A673 (cell line): ENCODE results near the gene HPCA. TPM values are rescaled to one million over a fixed set of nuclear protein-coding genes. Genes with fewer than 3 reads are reported as not detected.

Experiments used
- BruUV-seq: library from RNA; stranded (reverse); fragments of 400-500 nt; replicated peaks from 2 replicates; lab custom pipeline; 2021; lab: Mats Ljungman, UMichigan
- CTCF ChIA-PET: fragments of 300-600 bp; sonication (Branson Sonifier 250); formaldehyde crosslinking; loops from one replicate; lab custom pipeline; 2022; ENCODE audit warnings: antibody characterized with exemption; lab: Charles Lee
- POLR2A ChIA-PET: fragments of 300-600 bp; sonication (Branson Sonifier 250); formaldehyde crosslinking; loops from one replicate; lab custom pipeline; 2022; ENCODE audit warnings: antibody characterized with exemption; ENCODE audit not compliant: low non-redundant PET; lab: Charles Lee
- DNase-seq: peaks from one replicate; pipeline ENCODE4 v3.0.0-alpha.2; 2015; ENCODE audit warnings: low spot score
- H3K27ac ChIP-seq: fragments of 200-600 bp; sonication (generic); 2 replicates; pipeline ENCODE4 v1.5.1; 2016; ENCODE audit warnings: mixed run types, low read depth, mild to moderate bottlenecking, mixed read lengths, antibody characterized with exemption, low read length; ENCODE audit not compliant: poor library complexity, severe bottlenecking
- H3K27me3 ChIP-seq: fragments of 200-600 bp; sonication (generic); replicated peaks from 2 replicates; pipeline ENCODE4 v1.6.1; 2017; ENCODE audit warnings: mixed run types, low read depth, mild to moderate bottlenecking, mixed read lengths, antibody characterized with exemption, low read length; ENCODE audit not compliant: insufficient read depth, poor library complexity
- H3K36me3 ChIP-seq: fragments of 200-600 bp; sonication (generic); 2 replicates; pipeline ENCODE4 v1.6.1; 2016; ENCODE audit warnings: mixed run types, mild to moderate bottlenecking, mixed read lengths, antibody characterized with exemption, low read length; ENCODE audit not compliant: insufficient read depth, poor library complexity, severe bottlenecking
- H3K4me1 ChIP-seq: fragments of 200-600 bp; sonication (generic); 2 replicates; pipeline ENCODE4 v1.6.1; 2017; ENCODE audit warnings: mixed run types, mild to moderate bottlenecking, mixed read lengths, antibody characterized with exemption, low read length; ENCODE audit not compliant: insufficient read depth, poor library complexity, severe bottlenecking
- H3K4me3 ChIP-seq: fragments of 200-600 bp; sonication (generic); 2 replicates; pipeline ENCODE4 v1.5.1; 2016; ENCODE audit warnings: low read depth, mixed run types, mild to moderate bottlenecking, mixed read lengths, low read length; ENCODE audit not compliant: poor library complexity, severe bottlenecking
- H3K9me3 ChIP-seq: fragments of 200-600 bp; sonication (generic); 2 replicates; pipeline ENCODE4 v1.6.1; 2016; ENCODE audit warnings: mixed run types, low read depth, mild to moderate bottlenecking, mixed read lengths, antibody characterized with exemption, low read length; ENCODE audit not compliant: poor library complexity, severe bottlenecking
- CTCF ChIP-seq: fragments of 300-800, 200-600 bp; sonication (generic); conservative IDR thresholded peaks from 2 replicates; pipeline ENCODE4 v1.5.1; 2017; ENCODE audit warnings: low read depth, mild to moderate bottlenecking, antibody characterized with exemption, low read length, moderate library complexity, mixed read lengths
- EZH2 ChIP-seq: fragments of 200-600 bp; sonication (generic); IDR thresholded peaks from 2 replicates; pipeline ENCODE4 v1.6.1; 2017; ENCODE audit warnings: borderline replicate concordance, low read depth, mild to moderate bottlenecking, mixed read lengths, antibody characterized with exemption, low read length; ENCODE audit not compliant: poor library complexity, severe bottlenecking
- intact Hi-C: fragments of 100-400 bp; cut with micrococcal nuclease; formaldehyde crosslinking; loops from one replicate; pipeline ENCODE4 v1.10.0; 2022; ENCODE audit not compliant: unreplicated experiment
- total RNA-seq: library from RNA; stranded (reverse); gene quantifications from 2 replicates; pipeline ENCODE4 v1.2.3, GENCODE V29; 2021

Gene HPCA
- total RNA-seq, 1 experiment from 2014 or later = 0.69 TPM

- H3K9me3 ChIP-seq = no peaks in the 10 kb centered on the region
- no peaks in the 10 kb centered on the region for H3K36me3 ChIP-seq
- BruUV-seq = no TSS peak
- H3K27ac ChIP-seq = no peak overlapping the region
- peaks cover 5% of the 10 kb centered on the region for H3K27me3 ChIP-seq
- no peak for DNase-seq
- ChIA-PET POLR2A (no interaction called here), CTCF (no interaction called here)
- peak overlapping the region; percentile 49 for H3K4me3 ChIP-seq
- intact Hi-C loops = loop anchor here (2.0 kb wide), 1 partner anchor 32 kb away; no protein-coding TSS in a partner anchor
- no peak for TF ChIP-seq EZH2
- no peak for TF ChIP-seq CTCF
- H3K4me1 ChIP-seq = peaks cover 7% of the 10 kb centered on the region
Observed at GRCh38 chr1:32900371-32900955, 14.2 kb downstream of the HPCA start.

DNA sequence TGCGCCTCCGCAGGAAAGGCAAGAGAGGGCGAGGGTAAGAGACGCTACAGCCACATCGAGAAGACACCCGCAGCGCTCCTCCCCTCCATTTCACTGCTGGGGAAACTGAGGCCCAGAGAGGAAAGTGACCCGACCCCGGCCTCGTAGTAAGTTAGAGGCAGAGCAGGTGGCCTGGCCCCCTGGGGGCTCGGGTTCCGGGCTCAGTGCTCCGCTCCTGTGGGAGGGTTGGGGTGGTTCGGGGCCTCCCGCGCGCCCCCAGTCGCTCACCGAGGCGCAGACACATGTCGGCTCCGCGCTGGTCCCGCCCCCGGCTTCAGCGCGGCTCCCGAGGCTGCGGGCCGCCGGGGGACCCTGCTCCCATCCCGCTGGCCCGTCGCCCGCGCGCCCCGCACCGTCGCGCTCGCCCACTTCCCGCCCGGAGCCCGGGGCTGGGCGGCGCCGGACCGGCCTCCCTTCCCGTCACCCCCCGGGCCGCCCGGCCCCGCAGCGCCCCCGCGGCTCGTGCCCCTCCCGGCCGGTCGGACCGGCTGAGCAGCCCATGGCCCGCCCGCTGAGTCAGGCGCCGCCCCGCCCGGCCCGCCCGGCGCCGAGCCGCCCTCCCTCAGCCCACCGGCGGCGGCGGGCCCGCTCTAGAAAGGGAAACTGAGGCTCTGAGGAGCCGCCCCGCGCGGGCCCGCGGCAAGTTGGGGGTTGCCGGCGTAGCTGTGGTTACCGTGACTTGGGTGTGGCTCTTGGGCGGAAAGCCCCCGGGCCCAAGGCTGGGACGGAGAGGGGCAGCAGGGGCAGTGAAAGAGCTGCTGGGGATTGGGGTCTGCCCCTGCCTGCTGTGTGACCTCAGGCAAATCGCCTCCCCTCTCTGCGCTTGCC lies 14.9 kb downstream of the HPCA start, which contains the start of gene TMEM54:
Gene TMEM54 (minus strand): TSS at position 434 of the 867 bp plus-strand sequence. CDS start 151 bp downstream, at position 283.
- Histone ChIP-seq H3K27me3 (peaks cover 5% of the 10 kb centered on the region), H3K4me1 (peaks cover 7% of the 10 kb centered on the region), H3K27ac (no peak within 1 kb of the TSS), H3K9me3 (no peaks in the 10 kb centered on the region), H3K36me3 (no peaks in the 10 kb centered on the region), H3K4me3 (peak within 1 kb of the TSS; percentile 49)
- TF ChIP-seq CTCF = no peak
- TF ChIP-seq EZH2 = no peak
- POLR2A ChIA-PET = no interaction called here
- CTCF ChIA-PET = no interaction called here
- intact Hi-C loops = loop anchor here (2.0 kb wide), 1 partner anchor 32 kb away; no protein-coding TSS in a partner anchor
- no peak for DNase-seq
- no TSS peak for BruUV-seq

DNA sequence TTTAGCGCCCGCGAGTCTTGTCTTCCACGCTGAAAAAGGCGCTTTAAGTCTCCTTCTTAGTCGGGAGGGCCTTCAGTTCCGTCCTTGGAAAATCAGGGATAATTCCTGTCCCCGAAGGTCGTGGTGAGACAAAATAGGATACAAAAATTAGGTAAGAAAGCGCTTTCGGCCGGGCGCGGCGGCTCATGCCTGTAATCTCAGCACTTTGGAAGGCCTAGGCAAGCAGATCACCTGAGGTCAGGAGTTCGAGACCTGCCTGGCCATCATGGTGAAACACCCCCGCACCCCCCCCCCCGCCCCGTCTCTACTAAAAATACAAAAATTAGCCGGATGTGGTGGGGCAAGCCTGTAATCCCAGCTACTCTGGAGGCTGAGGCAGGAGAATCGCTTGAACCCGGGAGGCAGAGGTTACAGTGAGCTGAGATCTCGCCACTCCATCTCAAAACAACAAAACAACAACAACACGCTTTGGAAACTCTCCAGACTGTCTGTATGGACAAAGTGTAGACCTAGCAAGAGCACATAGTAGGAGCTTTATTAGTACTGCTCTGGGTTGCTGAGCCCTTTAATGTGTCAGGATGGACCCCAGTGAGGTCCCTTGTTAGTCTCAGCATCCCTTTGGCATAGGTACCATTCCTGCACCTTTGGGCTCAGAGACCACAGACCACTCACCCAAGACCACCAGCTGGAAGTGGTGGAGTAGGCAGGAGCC lies 15.7 kb downstream of the HPCA start:
- BruUV-seq = no TSS peak
- POLR2A ChIA-PET = no interaction called here
- CTCF ChIA-PET = no interaction called here
- Histone ChIP-seq H3K4me1 (peaks cover 7% of the 10 kb centered on the region), H3K36me3 (no peaks in the 10 kb centered on the region), H3K9me3 (no peaks in the 10 kb centered on the region), H3K4me3 (peak overlapping the region; percentile 49), H3K27ac (no peak overlapping the region), H3K27me3 (peaks cover 5% of the 10 kb centered on the region)
- TF ChIP-seq EZH2 = no peak
- TF ChIP-seq CTCF = no peak
- intact Hi-C loops = loop anchor here (2.0 kb wide), 1 partner anchor 31 kb away; no protein-coding TSS in a partner anchor
- no peak for DNase-seq
